Spleen (tissue), 11 donors: ENCODE data around the gene CYP3A4. TPM values are rescaled to one million over a fixed set of nuclear protein-coding genes. Genes with fewer than 3 reads are reported as not detected.
"Not testable (repeated sequence)": the region's sequence is repeated elsewhere in the genome, so short reads cannot be mapped to it uniquely, and the experiment has no call there.

Source experiments
- DNase-seq: peaks from one replicate; pipeline ENCODE4 v3.0.0-alpha.2; 2020
- H3K27ac ChIP-seq, 8 donors: fragments of 200-600 bp; sonication (generic) in 7 of 8; 1 replicate in 4 of 8; 2 replicates in 4 of 8; pipeline versions ENCODE4 v1.5.0 to v1.8.0; 2016 to 2021; ENCODE audit warnings: inconsistent platforms in 4 of 8, mild to moderate bottlenecking in 4 of 8, moderate library complexity in 1 of 8
- H3K27me3 ChIP-seq, 7 donors: fragments of 200-600 bp; sonication (generic) in 6 of 7; replicated peaks in 1 of 7; 1 replicate in 4 of 7; 2 replicates in 3 of 7; pipeline versions ENCODE4 v1.5.0 to v1.8.0; 2016 to 2021; ENCODE audit warnings: inconsistent platforms in 3 of 7, mild to moderate bottlenecking in 1 of 7
- H3K36me3 ChIP-seq, 6 donors: fragments of 200-600 bp; sonication (generic) in 5 of 6; 1 replicate in 4 of 6; 2 replicates in 2 of 6; pipeline versions ENCODE4 v1.5.0 to v1.8.0; 2016 to 2021; ENCODE audit warnings: inconsistent platforms in 2 of 6
- H3K4me1 ChIP-seq, 6 donors: fragments of 200-600 bp; sonication (generic) in 5 of 6; 1 replicate in 3 of 6; 2 replicates in 3 of 6; pipeline versions ENCODE4 v1.5.0 to v1.8.0; 2016 to 2021; ENCODE audit warnings: inconsistent platforms in 3 of 6
- H3K4me3 ChIP-seq, 8 donors: fragments of 200-600 bp; sonication (generic) in 7 of 8; 1 replicate in 4 of 8; 2 replicates in 4 of 8; pipeline versions ENCODE4 v1.5.0 to v1.8.0; 2016 to 2021; ENCODE audit warnings: inconsistent platforms in 4 of 8, mild to moderate bottlenecking in 4 of 8, moderate library complexity in 2 of 8
- H3K9me3 ChIP-seq, 8 donors: fragments of 200-600 bp; sonication (generic) in 7 of 8; 1 replicate in 4 of 8; 2 replicates in 4 of 8; pipeline versions ENCODE4 v1.5.0 to v1.8.0; 2016 to 2021; ENCODE audit warnings: inconsistent platforms in 4 of 8
- POLR2A ChIP-seq, 3 donors: fragments of 450-650 bp; IDR thresholded peaks; one replicate each; pipeline ENCODE4 v1.5.1; 2017; ENCODE audit warnings: antibody characterized with exemption in 3 of 3, mild to moderate bottlenecking in 1 of 3
- POLR2AphosphoS5 ChIP-seq, 3 donors: sonication (generic); formaldehyde crosslinking; IDR thresholded peaks; one replicate each; pipeline ENCODE4 v1.5.1; 2017; ENCODE audit warnings: antibody characterized with exemption in 3 of 3
- WGBS, 5 donors: extraction: QIAGEN DNeasy Blood & Tissue Kit in 3 of 5; methylation state at CpG; one replicate each; pipeline versions ENCODE4 v1.1.5 to v1.1.7; 2013 to 2018; 5-methylcytosine and 5-hydroxymethylcytosine counted together
- intact Hi-C: fragments of 100-400 bp; cut with DNase I; formaldehyde crosslinking; loops from one replicate; pipeline ENCODE4 v1.15.0; 2023; ENCODE audit warnings: low total_unique reads
- polyA plus RNA-seq, 3 donors: library from polyadenylated mRNA; stranded (reverse); fragments of 200-250 nt; gene quantifications; one replicate each; pipeline ENCODE4 v1.2.1, GENCODE V29; 2013
- total RNA-seq, 7 donors: library from RNA; depleted of rRNA in 3 of 7; stranded (reverse); fragments of >200 nt in 3 of 7; fragmentation: NEBNext Ultra II Directional in 4 of 7; extraction: Animal tissue kit (Norgen Biotek cat#: 25700) in 4 of 7; gene quantifications; one replicate each; pipeline versions ENCODE4 v1.1.0 to v1.2.1, GENCODE V29; 2016 to 2021
- TF ChIP-seq, protein P1 (sequence below), 11 experiments: fragments of 200-600 bp in 7 of 11; fragments of 450-650 bp in 4 of 11; sonication (generic) in 4 of 11; IDR thresholded peaks in 8 of 11; conservative IDR thresholded peaks in 3 of 11; 1 replicate in 7 of 11; 2 replicates in 4 of 11; pipeline versions ENCODE4 v1.4.0 to v1.8.0; 2016 to 2021; ENCODE audit warnings: antibody characterized with exemption in 11 of 11, inconsistent platforms in 4 of 11, mild to moderate bottlenecking in 1 of 11
- donor health status: healthy with polysubstance abuse.
- donor health status: DM: no; HTN: no; CAD: no; lungs with moderate emphysema.
- donor health status: DM: no; HTN: no; CAD: no.
- donor health status: Bipolar disorder and iron deficiency.
- donor health status: healthy.
- donor health status: DM: no; HTN: no; CAD: no.
- donor health status: DM: yes; HTN: yes; CAD: no.

CYP3A4 gene
- total and polyA plus RNA-seq, 10 donors: not detected

DNA sequence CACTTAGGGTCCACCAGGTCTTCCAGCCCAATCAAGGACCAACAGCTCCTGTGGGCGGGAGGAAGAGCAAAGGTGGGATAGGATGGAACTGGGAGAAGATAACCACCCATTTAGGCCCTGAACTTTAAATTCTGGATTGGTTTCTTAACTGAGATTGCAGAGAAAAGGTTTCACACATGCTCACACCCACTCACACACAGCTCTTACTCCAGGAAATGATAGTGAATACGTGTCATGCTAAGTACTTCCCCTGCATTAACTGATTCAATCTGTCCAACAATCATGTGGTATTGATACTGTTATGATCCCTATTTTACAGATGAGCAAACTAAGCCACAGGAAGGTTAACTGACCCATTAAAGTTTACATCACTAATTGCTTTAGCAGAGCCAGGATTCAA lies 4.6 kb upstream of the CYP3A4 start:
- DNase-seq: no peak
- no peaks in the 10 kb centered on the region for H3K9me3 ChIP-seq
- no peaks in the 10 kb centered on the region for H3K36me3 ChIP-seq
- TF ChIP-seq POLR2AphosphoS5 (IDR thresholded peaks at IDR 0.05): no peak
- TF ChIP-seq POLR2A (IDR thresholded peaks at IDR 0.05): no peak
- TF ChIP-seq, protein P1, sequence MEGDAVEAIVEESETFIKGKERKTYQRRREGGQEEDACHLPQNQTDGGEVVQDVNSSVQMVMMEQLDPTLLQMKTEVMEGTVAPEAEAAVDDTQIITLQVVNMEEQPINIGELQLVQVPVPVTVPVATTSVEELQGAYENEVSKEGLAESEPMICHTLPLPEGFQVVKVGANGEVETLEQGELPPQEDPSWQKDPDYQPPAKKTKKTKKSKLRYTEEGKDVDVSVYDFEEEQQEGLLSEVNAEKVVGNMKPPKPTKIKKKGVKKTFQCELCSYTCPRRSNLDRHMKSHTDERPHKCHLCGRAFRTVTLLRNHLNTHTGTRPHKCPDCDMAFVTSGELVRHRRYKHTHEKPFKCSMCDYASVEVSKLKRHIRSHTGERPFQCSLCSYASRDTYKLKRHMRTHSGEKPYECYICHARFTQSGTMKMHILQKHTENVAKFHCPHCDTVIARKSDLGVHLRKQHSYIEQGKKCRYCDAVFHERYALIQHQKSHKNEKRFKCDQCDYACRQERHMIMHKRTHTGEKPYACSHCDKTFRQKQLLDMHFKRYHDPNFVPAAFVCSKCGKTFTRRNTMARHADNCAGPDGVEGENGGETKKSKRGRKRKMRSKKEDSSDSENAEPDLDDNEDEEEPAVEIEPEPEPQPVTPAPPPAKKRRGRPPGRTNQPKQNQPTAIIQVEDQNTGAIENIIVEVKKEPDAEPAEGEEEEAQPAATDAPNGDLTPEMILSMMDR (IDR thresholded peaks at IDR 0.05 in 8 of 11, conservative IDR thresholded peaks at IDR 0.05 in 3 of 11): no peak
- no peaks in the 10 kb centered on the region for H3K4me1 ChIP-seq
- H3K27me3 ChIP-seq: peaks cover 0 to 32% (median 0%) of the 10 kb centered on the region in 7 donors
- 38 to 58% (median 51%) methylated on average over 2 of the region's 2 CpGs for WGBS, 5 donors
- H3K27ac ChIP-seq: no peak overlapping the region
- H3K4me3 ChIP-seq: no peak overlapping the region
- intact Hi-C loops: no loop called here

DNA sequence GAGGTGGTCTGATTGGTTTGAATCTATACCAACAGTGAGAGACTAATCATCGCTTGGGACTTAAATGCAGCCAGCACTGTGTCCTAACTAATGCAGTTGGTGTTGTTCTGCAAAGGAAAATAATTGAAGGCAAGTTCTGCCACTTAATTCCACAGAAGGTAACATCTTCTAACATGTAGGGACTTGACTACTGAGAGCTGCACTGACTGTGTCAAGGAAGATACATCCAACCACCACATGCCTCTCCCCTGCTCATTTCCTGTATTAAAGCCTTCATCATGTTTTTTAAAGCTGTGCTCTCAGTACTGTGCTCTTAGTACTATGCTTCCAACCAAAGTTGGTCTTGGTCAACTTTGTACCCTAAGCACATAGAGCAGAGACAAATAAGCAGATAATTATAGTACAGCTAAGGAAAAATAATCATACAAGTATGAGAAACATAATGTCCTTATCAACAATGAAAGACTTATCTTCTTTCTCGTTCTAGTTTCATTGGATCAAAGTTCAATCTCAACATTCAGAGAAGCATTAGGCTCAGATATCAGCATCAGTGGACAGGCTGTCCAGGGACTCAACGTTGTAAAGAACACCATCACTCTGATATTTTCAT lies 2.8 kb upstream of the CYP3A4 start:
- WGBS, 5 donors: 81 to 90% (median 89%) methylated on average over 3 of the region's 3 CpGs

DNA sequence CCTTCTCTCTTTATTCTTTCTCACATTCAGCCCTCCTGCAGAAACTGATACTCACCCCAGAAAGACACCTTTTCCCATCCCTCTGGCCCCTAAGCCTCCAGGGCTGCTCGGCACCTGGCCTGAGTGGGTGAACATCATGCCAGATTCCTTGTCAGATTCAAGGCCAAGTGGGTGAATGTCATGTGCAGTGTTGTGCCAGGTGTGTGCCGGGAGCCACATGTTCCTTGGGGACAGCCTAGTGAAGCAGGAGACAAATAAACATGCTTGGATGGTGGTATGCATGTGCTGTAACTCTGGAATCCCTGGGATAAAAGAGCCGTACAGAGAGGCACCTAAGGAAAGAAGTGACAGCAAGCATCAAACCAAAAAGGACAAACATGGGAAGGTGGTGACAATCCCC lies 1.7 kb upstream of the CYP3A4 start:
- intact Hi-C loops, H3K36me3 ChIP-seq, H3K27ac ChIP-seq, H3K9me3 ChIP-seq, DNase-seq, H3K4me3 ChIP-seq, H3K4me1 ChIP-seq: not testable (repeated sequence)
- WGBS, 5 donors: 73 to 93% (median 85%) methylated on average over 3 of the region's 3 CpGs
- H3K27me3 ChIP-seq: peaks cover 0 to 27% (median 0%) of the 10 kb centered on the region in 7 donors

More for the DNA sequence above, 2.8 kb upstream of the CYP3A4 start:
- TF ChIP-seq POLR2A (IDR thresholded peaks at IDR 0.05) (no peak), POLR2AphosphoS5 (IDR thresholded peaks at IDR 0.05) (no peak)
- TF ChIP-seq, protein P1 (IDR thresholded peaks at IDR 0.05 in 8 of 11, conservative IDR thresholded peaks at IDR 0.05 in 3 of 11): no peak
- H3K4me1 ChIP-seq: no peaks in the 10 kb centered on the region
- H3K27ac ChIP-seq: no peak overlapping the region
- peaks cover 0 to 27% (median 0%) of the 10 kb centered on the region in 7 donors for H3K27me3 ChIP-seq
- intact Hi-C loops: no loop called here
- no peaks in the 10 kb centered on the region for H3K36me3 ChIP-seq
- H3K4me3 ChIP-seq: no peak overlapping the region
- no peaks in the 10 kb centered on the region for H3K9me3 ChIP-seq
- DNase-seq: no peak

DNA sequence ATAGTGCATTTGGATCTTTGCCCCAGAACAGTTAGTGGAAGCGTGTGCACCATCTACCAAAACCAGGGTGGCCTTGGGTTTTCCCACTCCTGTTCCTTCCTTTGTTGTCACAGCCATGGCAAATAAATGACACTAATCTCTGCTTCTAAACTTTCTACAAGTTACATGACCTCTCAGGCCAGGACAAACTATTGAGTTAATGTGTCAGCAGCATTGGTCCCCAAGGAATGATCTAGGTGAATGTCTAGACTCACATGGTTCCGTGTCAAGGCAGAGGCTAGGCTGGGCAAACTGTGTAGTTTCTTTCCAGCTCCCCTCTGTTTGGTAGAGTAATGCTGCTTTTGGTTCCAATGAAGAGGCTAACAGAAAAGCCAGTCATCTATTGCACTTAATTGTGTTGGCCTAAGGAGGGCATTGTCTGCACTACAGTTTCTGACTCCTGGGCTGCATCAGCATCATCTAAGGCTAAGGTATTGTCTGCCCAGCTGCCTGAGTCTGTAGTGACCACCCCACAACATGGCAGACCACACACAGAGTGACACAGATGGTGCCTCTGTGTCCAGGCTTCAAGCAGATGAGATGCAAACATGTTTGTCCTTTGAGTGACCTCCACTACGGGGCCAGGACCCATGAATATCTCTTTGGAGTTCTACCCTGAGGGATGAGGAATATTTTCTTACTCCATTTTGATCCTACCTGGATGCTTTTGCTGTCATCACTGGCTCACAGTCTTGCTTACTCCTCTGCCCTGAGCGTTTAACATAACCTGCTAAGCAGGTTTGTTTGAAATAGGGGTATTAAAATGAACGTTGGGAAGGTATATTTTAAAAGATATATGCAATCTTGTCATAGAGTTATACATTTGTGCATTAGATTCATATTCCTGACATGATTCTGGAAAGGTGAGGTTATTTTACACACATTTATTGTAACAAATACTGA lies 1.7 kb downstream of the CYP3A4 start:
- DNase-seq: no peak
- peaks cover 0 to 33% (median 0%) of the 10 kb centered on the region in 7 donors for H3K27me3 ChIP-seq
- H3K4me1 ChIP-seq: no peaks in the 10 kb centered on the region
- H3K4me3 ChIP-seq: no peak overlapping the region
- WGBS, 5 donors: 60 to 79% (median 74%) methylated on average over 5 of the region's 5 CpGs
- no peak overlapping the region for H3K27ac ChIP-seq
- TF ChIP-seq, protein P1 (IDR thresholded peaks at IDR 0.05 in 8 of 11, conservative IDR thresholded peaks at IDR 0.05 in 3 of 11): no peak
- TF ChIP-seq POLR2A (IDR thresholded peaks at IDR 0.05) (no peak), POLR2AphosphoS5 (IDR thresholded peaks at IDR 0.05) (no peak)
- H3K36me3 ChIP-seq: no peaks in the 10 kb centered on the region
- H3K9me3 ChIP-seq: no peaks in the 10 kb centered on the region
- intact Hi-C loops: no loop called here
